Measurements from ENCODE around the gene FAT3.

Gene FAT3

GRCh38 chr11:92212530-92212929 lies 12.1 kb upstream of the FAT3 start:
- peaks cover 23% of the 10 kb centered on the region for H3K27me3 ChIP-seq (replicated peaks; ENCODE audit: control insufficient read depth, insufficient read depth, low read length)
- H3K4me1 ChIP-seq (ENCODE audit: control insufficient read depth, insufficient read depth, low read length) = no peaks in the 10 kb centered on the region
- no peak for DNase-seq (ENCODE audit: low read depth)
- no peaks in the 10 kb centered on the region for H3K9me3 ChIP-seq (ENCODE audit: control insufficient read depth, low read length)
- H3K4me3 ChIP-seq (ENCODE audit: low read length) = no peak overlapping the region
- no peak overlapping the region for H3K9ac ChIP-seq (ENCODE audit: low read length)
- no peaks in the 10 kb centered on the region for H3K36me3 ChIP-seq (ENCODE audit: control insufficient read depth, insufficient read depth, low read length, severe bottlenecking)

DNA sequence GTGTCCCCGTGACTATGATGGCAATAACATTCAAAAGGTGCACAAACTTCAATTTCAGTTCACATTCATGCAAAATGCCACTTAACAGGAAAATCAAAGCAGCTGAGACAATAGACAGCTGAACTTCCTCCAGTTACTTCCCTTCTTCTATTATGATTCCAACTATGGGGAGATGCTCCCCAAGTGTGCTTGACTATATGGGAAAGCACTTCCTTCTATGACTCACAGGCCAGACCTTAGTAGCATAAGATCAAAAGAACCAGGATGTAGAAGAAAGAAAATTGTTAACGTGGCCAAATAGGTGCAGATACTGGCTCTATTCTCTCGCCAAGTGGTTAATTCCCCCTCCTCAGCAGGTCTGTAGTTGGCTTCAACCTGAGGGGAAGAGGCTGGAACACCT lies 7.8 kb upstream of the FAT3 start:
- Histone ChIP-seq H3K4me3 (ENCODE audit: low read length) (no peak overlapping the region), H3K9ac (ENCODE audit: low read length) (no peak overlapping the region), H3K36me3 (ENCODE audit: control insufficient read depth, insufficient read depth, low read length, severe bottlenecking) (no peaks in the 10 kb centered on the region), H3K4me1 (ENCODE audit: control insufficient read depth, insufficient read depth, low read length) (no peaks in the 10 kb centered on the region), H3K9me3 (ENCODE audit: control insufficient read depth, low read length) (peaks cover 11% of the 10 kb centered on the region), H3K27me3 (replicated peaks; ENCODE audit: control insufficient read depth, insufficient read depth, low read length) (peaks cover 43% of the 10 kb centered on the region)
- no peak for DNase-seq (ENCODE audit: low read depth)

GRCh38 chr11:92219476-92219875 lies 5.1 kb upstream of the FAT3 start:
- H3K27me3 ChIP-seq (replicated peaks; ENCODE audit: control insufficient read depth, insufficient read depth, low read length) = peaks cover 68% of the 10 kb centered on the region
- no peak for DNase-seq (ENCODE audit: low read depth)
- peaks cover 11% of the 10 kb centered on the region for H3K9me3 ChIP-seq (ENCODE audit: control insufficient read depth, low read length)
- H3K9ac ChIP-seq (ENCODE audit: low read length) = no peak overlapping the region
- H3K4me1 ChIP-seq (ENCODE audit: control insufficient read depth, insufficient read depth, low read length) = peaks cover 3% of the 10 kb centered on the region
- H3K36me3 ChIP-seq (ENCODE audit: control insufficient read depth, insufficient read depth, low read length, severe bottlenecking) = no peaks in the 10 kb centered on the region
- no peak overlapping the region for H3K4me3 ChIP-seq (ENCODE audit: low read length)

- Histone ChIP-seq H3K27me3 (replicated peaks; ENCODE audit: control insufficient read depth, insufficient read depth, low read length) (peaks cover 52% of the 10 kb centered on the region), H3K4me3 (ENCODE audit: low read length) (no peak overlapping the region), H3K36me3 (ENCODE audit: control insufficient read depth, insufficient read depth, low read length, severe bottlenecking) (no peaks in the 10 kb centered on the region), H3K9me3 (ENCODE audit: control insufficient read depth, low read length) (peaks cover 11% of the 10 kb centered on the region), H3K9ac (ENCODE audit: low read length) (no peak overlapping the region), H3K4me1 (ENCODE audit: control insufficient read depth, insufficient read depth, low read length) (peaks cover 9% of the 10 kb centered on the region)
- DNase-seq (ENCODE audit: low read depth) = no peak
Measured at GRCh38 chr11:92222701-92223100, 1.9 kb upstream of the FAT3 start.

GRCh38 chr11:92224054-92224406 lies 588 bp upstream of the FAT3 start:
- Histone ChIP-seq H3K4me1 (ENCODE audit: control insufficient read depth, insufficient read depth, low read length) (peaks cover 9% of the 10 kb centered on the region), H3K9me3 (ENCODE audit: control insufficient read depth, low read length) (peaks cover 11% of the 10 kb centered on the region), H3K4me3 (ENCODE audit: low read length) (peak overlapping the region; percentile 74), H3K36me3 (ENCODE audit: control insufficient read depth, insufficient read depth, low read length, severe bottlenecking) (no peaks in the 10 kb centered on the region), H3K9ac (ENCODE audit: low read length) (no peak overlapping the region), H3K27me3 (replicated peaks; ENCODE audit: control insufficient read depth, insufficient read depth, low read length) (peaks cover 52% of the 10 kb centered on the region)
- DNase-seq (ENCODE audit: low read depth) = no peak

- DNase-seq (ENCODE audit: low read depth) = no peak
- no peak overlapping the region for H3K9ac ChIP-seq (ENCODE audit: low read length)
- peak overlapping the region; percentile 74 for H3K4me3 ChIP-seq (ENCODE audit: low read length)
- no peaks in the 10 kb centered on the region for H3K36me3 ChIP-seq (ENCODE audit: control insufficient read depth, insufficient read depth, low read length, severe bottlenecking)
- peaks cover 51% of the 10 kb centered on the region for H3K27me3 ChIP-seq (replicated peaks; ENCODE audit: control insufficient read depth, insufficient read depth, low read length)
- peaks cover 11% of the 10 kb centered on the region for H3K9me3 ChIP-seq (ENCODE audit: control insufficient read depth, low read length)
- peaks cover 9% of the 10 kb centered on the region for H3K4me1 ChIP-seq (ENCODE audit: control insufficient read depth, insufficient read depth, low read length)
Measured at GRCh38 chr11:92225125-92225567, 528 bp downstream of the FAT3 start.

- DNase-seq (ENCODE audit: low read depth) = peak; percentile 5
- peaks cover 9% of the 10 kb centered on the region for H3K4me1 ChIP-seq (ENCODE audit: control insufficient read depth, insufficient read depth, low read length)
- H3K9me3 ChIP-seq (ENCODE audit: control insufficient read depth, low read length) = peaks cover 7% of the 10 kb centered on the region
- H3K27me3 ChIP-seq (replicated peaks; ENCODE audit: control insufficient read depth, insufficient read depth, low read length) = peaks cover 52% of the 10 kb centered on the region
- peak overlapping the region; percentile 74 for H3K4me3 ChIP-seq (ENCODE audit: low read length)
- no peak overlapping the region for H3K9ac ChIP-seq (ENCODE audit: low read length)
- H3K36me3 ChIP-seq (ENCODE audit: control insufficient read depth, insufficient read depth, low read length, severe bottlenecking) = no peaks in the 10 kb centered on the region
Measured at GRCh38 chr11:92225568-92226330, 1.1 kb downstream of the FAT3 start.

- Histone ChIP-seq H3K9me3 (ENCODE audit: control insufficient read depth, low read length) (no peaks in the 10 kb centered on the region), H3K27me3 (replicated peaks; ENCODE audit: control insufficient read depth, insufficient read depth, low read length) (peaks cover 49% of the 10 kb centered on the region), H3K4me3 (ENCODE audit: low read length) (peak overlapping the region; percentile 74), H3K9ac (ENCODE audit: low read length) (no peak overlapping the region), H3K4me1 (ENCODE audit: control insufficient read depth, insufficient read depth, low read length) (peaks cover 9% of the 10 kb centered on the region), H3K36me3 (ENCODE audit: control insufficient read depth, insufficient read depth, low read length, severe bottlenecking) (no peaks in the 10 kb centered on the region)
- peak; percentile 19 for DNase-seq (ENCODE audit: low read depth)
Measured at GRCh38 chr11:92226331-92227229, 2.0 kb downstream of the FAT3 start.

DNA sequence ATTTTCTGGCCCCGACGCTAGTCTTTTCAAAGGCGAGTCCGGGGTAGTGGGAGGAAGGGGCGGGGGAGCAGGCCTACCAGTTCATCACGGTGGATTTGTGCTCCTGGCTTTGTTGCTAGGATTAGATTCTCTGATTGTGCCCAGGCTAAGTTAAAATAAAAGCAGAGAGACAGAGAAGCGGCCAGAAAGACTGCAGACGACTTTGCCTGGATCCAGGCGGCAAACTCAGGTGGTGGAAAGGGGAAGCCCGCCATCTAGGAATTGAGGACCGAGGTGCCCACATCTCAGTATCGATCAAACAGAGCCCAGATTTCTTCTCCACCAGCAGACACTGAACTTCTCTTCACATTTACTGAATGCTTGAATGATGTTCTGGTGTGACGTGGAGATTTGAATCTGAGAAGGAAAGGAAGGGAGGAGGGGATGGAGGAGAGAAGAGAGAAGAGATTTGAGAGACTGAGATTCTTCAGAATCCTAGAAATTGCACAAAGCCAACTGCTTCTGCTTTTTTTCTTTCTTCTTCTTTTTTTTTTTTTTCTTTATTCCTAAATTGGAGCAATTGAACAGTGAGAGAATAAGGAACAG lies 2.7 kb downstream of the FAT3 start:
- peak; percentile 1 for DNase-seq (ENCODE audit: low read depth)
- Histone ChIP-seq H3K4me1 (ENCODE audit: control insufficient read depth, insufficient read depth, low read length) (peaks cover 9% of the 10 kb centered on the region), H3K27me3 (replicated peaks; ENCODE audit: control insufficient read depth, insufficient read depth, low read length) (peaks cover 42% of the 10 kb centered on the region), H3K4me3 (ENCODE audit: low read length) (no peak overlapping the region), H3K9me3 (ENCODE audit: control insufficient read depth, low read length) (no peaks in the 10 kb centered on the region), H3K36me3 (ENCODE audit: control insufficient read depth, insufficient read depth, low read length, severe bottlenecking) (no peaks in the 10 kb centered on the region), H3K9ac (ENCODE audit: low read length) (no peak overlapping the region)

DNA sequence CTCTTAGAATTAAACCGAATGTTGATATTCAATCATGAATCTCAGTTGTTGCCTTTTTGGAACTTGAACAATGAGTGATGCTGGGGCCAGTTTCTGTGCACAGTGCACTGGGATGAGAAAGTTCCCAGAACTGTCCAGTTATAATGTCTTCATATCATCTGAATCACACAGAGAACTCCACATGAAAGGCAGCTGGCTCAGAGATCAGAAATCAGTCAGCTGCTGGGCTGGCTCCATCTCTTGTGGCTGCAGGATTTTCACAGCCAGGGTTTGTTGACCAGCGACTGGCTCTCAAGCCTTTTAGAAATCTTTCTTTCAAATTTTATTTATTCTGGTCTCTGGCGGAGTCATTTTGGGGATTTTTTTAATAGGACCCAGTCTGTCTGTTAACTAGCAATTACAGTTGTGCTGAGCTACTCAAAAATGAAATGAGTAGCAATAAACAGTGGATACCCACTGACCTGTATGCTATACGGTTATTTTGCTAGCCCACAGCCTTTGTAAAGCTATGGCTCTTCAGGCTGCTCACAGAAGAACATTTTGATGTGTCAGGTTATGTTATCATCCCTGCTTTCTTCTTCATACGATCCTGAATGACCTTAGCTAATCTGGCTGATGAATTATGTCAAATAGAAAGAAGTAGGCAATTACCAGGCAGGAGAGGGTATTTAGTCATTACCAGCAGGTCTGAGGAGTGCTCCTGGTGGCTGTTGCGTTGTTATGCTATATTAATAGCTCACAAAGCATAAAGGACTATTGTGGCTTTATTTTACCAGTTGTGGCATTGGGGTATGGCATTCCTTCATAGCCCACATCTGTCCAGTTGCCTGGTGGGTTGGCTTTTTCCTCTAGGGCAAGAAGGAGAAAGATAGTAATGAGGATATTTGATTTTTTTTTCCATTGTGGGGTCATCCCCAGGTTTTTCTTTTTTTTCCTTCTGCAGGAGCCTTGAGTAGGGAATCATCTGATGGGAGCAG lies 3.6 kb downstream of the FAT3 start:
- peaks cover 32% of the 10 kb centered on the region for H3K27me3 ChIP-seq (replicated peaks; ENCODE audit: control insufficient read depth, insufficient read depth, low read length)
- no peak for DNase-seq (ENCODE audit: low read depth)
- H3K4me1 ChIP-seq (ENCODE audit: control insufficient read depth, insufficient read depth, low read length) = peaks cover 9% of the 10 kb centered on the region
- H3K36me3 ChIP-seq (ENCODE audit: control insufficient read depth, insufficient read depth, low read length, severe bottlenecking) = no peaks in the 10 kb centered on the region
- no peak overlapping the region for H3K4me3 ChIP-seq (ENCODE audit: low read length)
- no peak overlapping the region for H3K9ac ChIP-seq (ENCODE audit: low read length)
- no peaks in the 10 kb centered on the region for H3K9me3 ChIP-seq (ENCODE audit: control insufficient read depth, low read length)
